Measurements from ENCODE around the gene NCAPG2. TPM values are rescaled to one million over a fixed set of nuclear protein-coding genes. Genes with fewer than 3 reads are reported as not detected.

The NCAPG2 gene
- total RNA-seq, 1 donor from 2014 or later, result 3.2 TPM

DNA sequence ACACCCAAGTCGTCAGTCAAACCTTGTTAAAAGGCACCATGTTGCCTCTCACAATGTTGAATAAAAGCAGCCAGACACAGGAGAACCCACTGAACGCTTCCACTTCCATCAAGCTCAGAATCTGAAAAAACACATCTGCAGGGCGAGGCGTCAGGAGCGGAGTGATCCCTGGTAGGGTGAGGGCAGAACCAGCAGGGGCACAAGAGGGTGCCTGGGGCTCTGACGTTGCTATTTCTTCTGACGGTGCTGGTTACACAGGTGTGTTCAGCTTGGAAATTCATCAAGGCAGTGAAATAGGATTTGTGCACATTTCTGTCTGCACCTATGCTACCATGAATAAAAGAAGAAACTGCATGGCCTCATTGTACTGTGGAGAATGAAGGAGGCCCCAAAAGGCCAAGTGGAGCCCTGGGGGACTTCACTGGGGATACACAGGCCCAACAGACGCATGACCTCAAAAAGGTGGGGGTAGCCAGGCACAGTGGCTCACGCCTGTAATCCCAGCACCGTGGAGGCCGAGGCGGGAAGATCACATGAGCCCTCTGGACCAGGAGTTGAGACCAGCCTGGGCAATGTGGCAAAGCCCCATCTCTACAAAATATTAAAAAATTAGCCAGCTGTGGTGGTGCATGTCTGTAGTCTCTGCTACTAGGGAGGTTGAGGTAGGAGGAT lies 19.2 kb upstream of the NCAPG2 start:
- DNase-seq (ENCODE audit: low read depth) (no peak), FAIRE-seq (peak; percentile 18)
- Histone ChIP-seq H3K4me3 (ENCODE audit: low read depth, low read length) (no peak overlapping the region), H3K27me3 (ENCODE audit: control insufficient read depth, insufficient read depth, low read length) (no peaks in the 10 kb centered on the region), H3K36me3 (ENCODE audit: control insufficient read depth, insufficient read depth, low read length) (no peaks in the 10 kb centered on the region)
- TF ChIP-seq CTCF (IDR thresholded peaks at IDR 0.05; ENCODE audit: insufficient read depth, low read length, severe bottlenecking), result no peak

DNA sequence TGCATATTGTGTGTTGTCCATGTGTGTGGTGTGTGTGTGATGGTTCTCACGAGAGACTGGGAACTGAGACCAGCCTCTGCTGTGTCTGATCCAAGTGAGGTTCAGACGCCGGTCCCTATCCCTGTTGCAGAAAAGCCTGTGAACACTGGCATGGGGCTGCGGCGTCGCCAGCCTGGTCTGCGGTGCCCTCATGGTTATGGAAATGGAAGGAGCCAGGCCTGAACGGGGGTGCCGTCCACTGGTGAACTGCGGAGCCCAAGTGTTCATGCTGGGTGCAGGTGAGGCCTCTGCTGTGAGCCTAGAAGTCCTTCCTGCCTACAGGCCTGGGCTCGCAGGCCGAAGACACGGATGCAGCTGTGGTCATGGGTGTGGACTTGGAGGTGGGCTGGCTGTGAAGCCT lies 18.7 kb upstream of the NCAPG2 start:
- TF ChIP-seq CTCF (IDR thresholded peaks at IDR 0.05; ENCODE audit: insufficient read depth, low read length, severe bottlenecking), result no peak
- H3K27me3 ChIP-seq (ENCODE audit: control insufficient read depth, insufficient read depth, low read length), result no peaks in the 10 kb centered on the region
- DNase-seq (ENCODE audit: low read depth) (peak; percentile 39), FAIRE-seq (no peak)
- H3K36me3 ChIP-seq (ENCODE audit: control insufficient read depth, insufficient read depth, low read length), result no peaks in the 10 kb centered on the region
- no peak overlapping the region for H3K4me3 ChIP-seq (ENCODE audit: low read depth, low read length)

DNA sequence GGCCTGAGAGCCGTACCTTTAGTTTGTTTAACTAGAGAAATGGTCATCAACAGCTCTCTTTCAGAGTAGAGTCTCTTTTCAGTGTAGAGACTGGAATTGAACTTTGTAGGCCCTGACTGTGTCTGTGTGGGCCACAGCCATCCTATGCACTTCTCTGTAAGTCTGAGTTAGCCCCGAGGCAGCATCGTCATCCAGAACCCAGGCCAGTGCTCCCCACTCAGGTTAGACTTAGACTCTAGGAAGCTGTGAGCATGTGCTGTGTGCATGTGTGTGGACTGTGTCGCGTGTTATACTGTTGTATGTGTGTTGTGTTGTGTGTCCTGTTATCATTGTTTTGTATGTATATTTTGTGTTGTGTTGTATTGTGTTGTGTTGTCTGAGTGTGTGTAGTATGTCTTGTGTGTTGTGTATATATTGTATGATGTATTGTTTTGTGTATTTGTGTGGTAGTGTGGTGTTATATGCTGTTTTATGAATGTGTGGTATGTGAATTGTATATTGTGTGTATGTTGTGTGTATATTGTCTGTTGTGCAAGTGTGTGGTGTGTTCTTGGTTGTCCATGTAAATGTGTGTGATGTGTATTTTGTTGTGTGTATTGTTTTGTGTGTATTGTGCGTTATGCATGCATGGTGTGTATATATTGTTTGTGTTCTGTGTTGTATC lies 18.1 kb upstream of the NCAPG2 start:
- DNase-seq (ENCODE audit: low read depth) (no peak), FAIRE-seq (no peak)
- Histone ChIP-seq H3K27me3 (ENCODE audit: control insufficient read depth, insufficient read depth, low read length) (no peaks in the 10 kb centered on the region), H3K4me3 (ENCODE audit: low read depth, low read length) (no peak overlapping the region), H3K36me3 (ENCODE audit: control insufficient read depth, insufficient read depth, low read length) (no peaks in the 10 kb centered on the region)
- TF ChIP-seq CTCF (IDR thresholded peaks at IDR 0.05; ENCODE audit: insufficient read depth, low read length, severe bottlenecking), result no peak

DNA sequence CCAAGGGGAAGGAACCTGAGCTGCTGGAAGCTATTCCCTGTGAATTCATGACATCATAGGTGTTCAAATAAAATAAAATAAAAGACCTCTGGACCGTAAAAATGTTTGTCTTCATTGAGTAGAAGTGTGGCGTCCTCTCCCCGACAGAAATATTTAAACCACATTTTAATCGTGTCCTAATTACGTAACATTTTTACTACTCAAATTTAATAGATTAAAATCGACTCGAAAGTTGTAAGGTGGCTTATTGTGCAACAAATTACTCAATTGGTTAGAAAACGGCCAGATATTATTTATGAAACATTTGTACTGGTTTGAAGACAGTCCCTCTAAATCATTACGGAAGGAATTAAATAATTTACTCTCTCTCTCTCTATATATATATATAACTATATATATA lies 15.5 kb upstream of the NCAPG2 start:
- TF ChIP-seq CTCF (IDR thresholded peaks at IDR 0.05; ENCODE audit: insufficient read depth, low read length, severe bottlenecking), result no peak
- H3K36me3 ChIP-seq (ENCODE audit: control insufficient read depth, insufficient read depth, low read length), result no peaks in the 10 kb centered on the region
- H3K27me3 ChIP-seq (ENCODE audit: control insufficient read depth, insufficient read depth, low read length), result no peaks in the 10 kb centered on the region
- DNase-seq (ENCODE audit: low read depth) (no peak), FAIRE-seq (no peak)
- H3K4me3 ChIP-seq (ENCODE audit: low read depth, low read length), result no peak overlapping the region

GRCh38 chr7:158716802-158717201 lies 12.2 kb upstream of the NCAPG2 start:
- Histone ChIP-seq H3K4me3 (ENCODE audit: low read depth, low read length) (no peak overlapping the region), H3K36me3 (ENCODE audit: control insufficient read depth, insufficient read depth, low read length) (no peaks in the 10 kb centered on the region), H3K27me3 (ENCODE audit: control insufficient read depth, insufficient read depth, low read length) (no peaks in the 10 kb centered on the region)
- TF ChIP-seq CTCF (IDR thresholded peaks at IDR 0.05; ENCODE audit: insufficient read depth, low read length, severe bottlenecking), result no peak
- no peak for FAIRE-seq
- no peak for DNase-seq (ENCODE audit: low read depth)

All from bronchial epithelial cell (primary cell).